HG02763 (cell line): ENCODE results near the gene RIC8A.

ENCODE experiments used
- ATAC-seq: cut with Tn5 transposase; IDR thresholded peaks from one replicate; pipeline ENCODE4 v1.9.1; 2021; ENCODE audit warnings: mild to moderate bottlenecking, moderate library complexity; ENCODE audit not compliant: unreplicated experiment

The RIC8A gene

GRCh38 chr11:240315-240714 lies 32.8 kb downstream of the RIC8A start:
- no peak for ATAC-seq

DNA sequence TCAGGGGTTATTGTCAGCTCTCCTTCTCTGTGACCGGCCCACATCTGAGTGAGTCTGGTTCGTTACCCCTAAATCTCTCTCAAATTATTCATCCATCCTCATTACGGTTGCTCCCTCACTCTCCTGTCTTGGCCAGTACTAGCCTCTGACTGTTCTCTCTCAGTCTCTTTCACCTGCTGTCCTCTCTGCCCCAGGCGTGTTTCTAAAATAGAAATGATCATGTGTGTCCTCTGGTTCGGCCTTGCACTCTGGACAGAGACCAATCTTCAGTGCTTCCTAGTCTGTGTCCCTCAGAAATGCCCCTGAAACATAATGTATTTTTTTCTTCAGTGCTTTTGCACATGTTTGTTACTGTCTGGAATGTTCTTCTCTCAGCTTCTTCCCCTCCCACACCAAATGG lies 34.1 kb downstream of the RIC8A start:
- ATAC-seq = no peak

GRCh38 chr11:244376-244775 lies 36.9 kb downstream of the RIC8A start:
- no peak for ATAC-seq

GRCh38 chr11:249062-249461 lies 41.6 kb downstream of the RIC8A start:
- no peak for ATAC-seq

DNA sequence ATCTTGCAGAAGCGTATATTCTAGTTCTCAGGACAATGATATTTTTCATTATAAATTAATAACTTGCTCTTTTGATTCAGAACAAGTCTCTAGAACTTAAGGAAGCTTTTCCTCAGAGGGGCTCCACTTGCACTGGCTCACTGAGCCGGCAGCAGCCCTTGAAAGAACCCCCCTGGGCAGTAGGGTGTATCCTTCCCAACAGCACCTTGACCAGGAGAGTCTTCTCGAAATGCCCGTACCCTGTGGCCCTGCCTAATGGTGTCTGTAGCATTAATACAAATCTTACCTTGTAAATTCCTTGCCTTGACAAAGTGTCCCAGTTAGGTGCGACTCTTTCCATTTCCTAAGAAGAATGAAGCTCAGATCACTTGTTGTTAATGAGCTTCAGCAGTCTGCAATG lies 42.8 kb downstream of the RIC8A start:
- ATAC-seq = no peak

- ATAC-seq = no peak
These were observed 43.3 kb downstream of the RIC8A start for GRCh38 chr11:250740-251299.

- ATAC-seq = no peak
These were observed 44.0 kb downstream of the RIC8A start for GRCh38 chr11:251550-251949.

- no peak for ATAC-seq
These were observed 45.2 kb downstream of the RIC8A start for GRCh38 chr11:252666-253065.

- ATAC-seq = no peak
These were observed 45.8 kb downstream of the RIC8A start for GRCh38 chr11:253160-253885.

GRCh38 chr11:253886-254270 lies 46.4 kb downstream of the RIC8A start:
- ATAC-seq = no peak

DNA sequence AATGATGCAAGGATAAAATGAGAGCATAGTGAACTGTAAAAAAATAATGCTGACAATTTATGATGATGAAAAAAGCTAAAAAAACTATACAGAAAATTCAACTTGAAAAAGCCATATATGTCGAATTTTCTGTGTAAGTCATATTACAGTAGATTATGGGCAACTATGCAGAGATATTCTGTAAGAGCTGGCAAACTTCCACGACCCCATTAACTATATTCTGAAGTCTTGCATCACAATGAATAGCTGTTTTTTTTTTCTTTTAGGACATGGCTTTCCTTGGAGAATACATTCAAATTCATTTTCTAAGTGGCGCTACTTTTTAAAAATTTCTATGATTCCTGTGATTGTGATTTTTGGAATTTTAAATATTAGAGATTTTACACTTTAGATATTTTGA lies 47.7 kb downstream of the RIC8A start:
- ATAC-seq = no peak

DNA sequence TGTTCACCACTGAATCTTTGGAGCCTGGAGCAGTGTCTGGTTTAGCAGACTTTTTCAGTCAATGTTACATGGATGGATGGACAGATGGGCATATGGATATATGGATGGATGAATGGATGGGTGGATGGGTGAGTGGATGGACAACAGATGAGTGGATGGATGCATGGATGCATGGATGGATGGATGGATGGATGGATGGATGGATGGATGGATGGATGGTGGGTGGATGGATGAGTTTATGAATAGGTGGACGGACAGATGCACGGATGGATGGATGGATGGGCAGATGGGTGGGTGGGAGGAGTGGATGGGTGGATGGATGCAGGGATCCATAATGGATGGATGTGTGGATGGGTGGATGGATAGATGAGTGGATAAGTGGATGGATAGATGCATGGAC lies 48.3 kb downstream of the RIC8A start:
- no peak for ATAC-seq

DNA sequence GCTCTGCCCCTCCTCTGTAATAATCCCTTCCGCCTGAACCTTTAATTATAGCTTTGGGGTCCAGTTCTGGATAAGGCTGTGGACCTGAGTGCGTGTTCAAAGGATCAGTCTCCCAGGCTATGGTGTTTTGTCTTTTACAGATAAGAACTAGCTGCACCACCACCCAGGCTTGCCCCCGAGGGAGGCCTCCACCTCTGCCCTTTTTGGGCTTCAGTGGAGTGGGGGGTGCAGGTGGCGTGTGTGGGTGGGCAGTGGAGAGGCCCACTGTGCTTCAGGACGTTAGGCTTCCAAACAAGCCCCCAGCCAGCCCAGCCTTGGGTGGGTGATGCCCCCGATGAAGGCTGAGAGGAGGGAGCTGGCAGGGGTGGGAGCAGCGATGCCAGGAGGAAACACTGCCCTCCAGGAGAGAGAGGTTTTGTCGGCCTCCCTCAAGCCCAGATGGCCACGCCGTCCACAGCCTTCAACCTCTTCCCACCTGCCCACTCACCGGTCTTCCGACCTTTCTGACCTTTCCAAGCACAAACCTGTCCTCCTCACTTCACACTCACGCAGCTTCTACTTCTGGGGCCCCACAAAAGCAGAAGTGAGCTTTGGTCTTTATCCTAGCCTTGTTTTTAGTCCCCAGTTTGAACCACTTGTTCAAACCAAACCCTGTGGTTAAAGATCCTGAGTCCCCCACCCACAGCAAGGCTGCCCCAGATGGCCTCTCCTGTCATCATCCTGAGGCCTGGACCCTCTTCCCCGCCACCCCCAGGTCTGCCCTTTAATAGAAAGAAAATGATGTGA lies 49.6 kb downstream of the RIC8A start:
- ATAC-seq = no peak

GRCh38 chr11:257766-258493 lies 50.4 kb downstream of the RIC8A start:
- ATAC-seq = no peak

DNA sequence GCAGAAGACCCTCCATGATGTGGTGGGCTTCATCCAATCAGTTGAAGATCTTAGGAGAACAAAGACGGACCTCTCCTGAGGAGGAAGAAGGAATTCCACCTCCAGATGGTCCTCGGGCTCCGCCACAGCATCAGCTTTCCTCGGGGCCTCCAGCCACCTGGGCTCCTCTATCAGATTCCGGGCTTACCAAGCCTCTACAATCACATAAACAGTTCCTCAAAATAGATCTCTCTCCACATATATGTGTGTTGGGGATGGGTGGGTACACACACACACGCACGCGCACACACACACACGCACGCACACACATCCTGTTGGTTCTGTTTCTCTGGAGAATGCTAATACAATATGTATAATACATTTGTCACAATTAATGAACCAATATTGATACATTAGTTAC lies 51.9 kb downstream of the RIC8A start:
- no peak for ATAC-seq

GRCh38 chr11:261624-262023 lies 54.1 kb downstream of the RIC8A start:
- no peak for ATAC-seq
